Stimulated activated CD8-positive, alpha-beta memory T cell treated with anti-CD3 and anti-CD28 coated beads, Interleukin-15, amount 100 ng/mL, for 24 hours (primary cell): ENCODE results near the gene CGGBP1.

Source experiments
- DNase-seq: peaks from one replicate; pipeline ENCODE4 v3.0.0-alpha.2; 2020; ENCODE audit warnings: low read depth

CGGBP1 gene, protein sequence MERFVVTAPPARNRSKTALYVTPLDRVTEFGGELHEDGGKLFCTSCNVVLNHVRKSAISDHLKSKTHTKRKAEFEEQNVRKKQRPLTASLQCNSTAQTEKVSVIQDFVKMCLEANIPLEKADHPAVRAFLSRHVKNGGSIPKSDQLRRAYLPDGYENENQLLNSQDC

GRCh38 chr3:88058581-88059379, at the start of gene CGGBP1, which contains the start of gene ZNF654:
Gene CGGBP1 (minus strand): TSS chr3:88059005. CDS start chr3:88055976, 3,029 bp downstream.
Gene ZNF654 (plus strand): TSS chr3:88059255. CDS start chr3:88059320, 65 bp downstream.
- DNase-seq: peak; percentile 97

GRCh38 chr3:88105325-88105724, 46.5 kb upstream of the CGGBP1 start:
- DNase-seq: no peak

GRCh38 chr3:88101142-88101541, 42.3 kb upstream of the CGGBP1 start:
- DNase-seq: no peak

DNA sequence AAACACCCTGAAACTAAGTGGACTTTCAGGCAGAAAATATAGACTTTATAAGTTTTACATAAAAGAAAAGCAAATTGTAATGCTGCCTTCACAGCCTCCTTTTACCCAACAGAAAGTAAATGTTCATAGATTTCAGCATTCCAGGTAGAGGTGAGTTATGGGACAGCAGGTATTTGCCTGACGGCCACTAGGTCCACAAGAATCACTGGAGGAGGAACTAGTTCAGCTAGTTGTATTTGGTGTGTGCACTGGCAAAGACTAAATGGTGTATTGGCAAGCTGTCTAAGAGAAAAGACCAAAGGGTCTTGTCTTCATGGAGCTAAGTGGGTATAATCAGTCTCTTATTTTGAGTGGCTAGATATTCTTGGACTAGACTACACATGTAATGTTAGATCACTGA, 34.5 kb upstream of the CGGBP1 start:
- DNase-seq: no peak

DNA sequence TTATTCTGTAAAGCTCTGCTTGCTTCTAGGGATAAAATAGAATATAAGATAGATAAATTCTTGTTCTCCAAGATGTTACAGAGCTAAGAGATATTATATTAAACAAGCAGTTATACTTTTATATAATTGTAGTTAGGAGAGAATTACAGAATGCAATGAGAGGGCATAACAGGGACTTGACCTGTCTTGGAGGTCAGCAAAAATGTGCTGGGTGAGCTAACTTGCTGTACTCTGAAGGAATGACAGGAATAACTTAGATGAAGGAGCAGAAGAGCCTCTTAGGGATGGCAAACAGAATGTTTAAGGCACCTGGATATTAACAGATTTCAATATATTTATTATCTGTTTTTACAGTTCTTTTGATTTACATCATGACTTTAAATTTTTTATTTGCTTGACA, 33.5 kb upstream of the CGGBP1 start:
- no peak for DNase-seq

DNA sequence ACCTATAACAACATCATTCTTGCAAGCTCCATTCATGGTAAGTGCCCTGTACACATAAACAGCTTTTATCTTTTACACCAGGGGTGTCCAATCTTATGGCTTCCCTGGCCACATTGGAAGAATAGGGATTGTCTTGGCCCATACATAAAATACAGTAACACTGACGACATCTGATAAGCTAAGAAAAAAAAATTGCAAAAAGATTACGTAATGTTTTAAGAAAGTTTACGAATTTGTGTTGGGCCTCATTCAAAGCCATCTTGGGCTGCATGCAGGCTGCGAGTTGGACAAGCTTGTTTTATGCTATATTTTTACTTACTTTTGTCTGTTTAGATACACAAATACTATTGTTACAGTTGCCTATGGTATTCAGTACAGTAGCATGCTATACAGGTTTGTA, 31.9 kb upstream of the CGGBP1 start:
- no peak for DNase-seq

- no peak for DNase-seq
Measured at GRCh38 chr3:88084097-88084501, 25.3 kb upstream of the CGGBP1 start.

DNA sequence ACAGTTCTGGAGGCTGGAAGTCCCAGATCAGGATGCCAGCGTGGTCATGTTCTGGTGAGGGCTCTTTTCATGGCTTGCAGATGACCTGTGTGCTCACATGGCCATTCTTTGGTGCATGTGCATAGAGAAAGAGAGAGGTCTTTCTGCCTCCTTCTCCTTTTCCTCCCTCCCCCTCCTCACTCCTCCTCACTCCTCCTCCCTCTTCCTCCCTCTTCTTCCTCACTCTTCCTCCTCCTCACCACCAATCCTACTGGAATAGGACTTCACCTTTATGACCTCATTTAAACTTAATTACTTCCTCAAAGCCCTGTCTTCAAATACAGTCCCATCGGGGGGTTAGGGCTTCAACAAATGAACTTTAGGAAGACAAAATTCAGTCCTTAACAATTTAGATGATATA, 24.0 kb upstream of the CGGBP1 start:
- no peak for DNase-seq

DNA sequence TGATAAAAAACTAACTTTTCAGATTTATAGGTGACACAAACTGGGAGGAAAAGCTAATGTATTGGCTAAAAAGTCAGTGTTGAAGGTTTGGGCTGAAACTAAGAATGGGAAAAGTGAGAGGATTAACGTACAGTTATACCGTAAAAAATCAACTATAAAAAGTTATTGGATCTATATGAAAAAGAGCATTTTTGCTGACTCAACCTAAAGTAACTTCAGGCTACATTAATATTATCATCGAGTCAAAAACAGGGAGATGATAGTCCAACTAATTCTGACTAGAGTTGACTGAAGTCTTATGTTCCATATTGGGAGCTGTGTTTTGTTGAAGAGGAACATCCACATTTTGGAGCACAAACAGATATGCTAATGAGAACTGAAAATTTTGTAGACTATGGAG, 20.1 kb upstream of the CGGBP1 start:
- no peak for DNase-seq

DNA sequence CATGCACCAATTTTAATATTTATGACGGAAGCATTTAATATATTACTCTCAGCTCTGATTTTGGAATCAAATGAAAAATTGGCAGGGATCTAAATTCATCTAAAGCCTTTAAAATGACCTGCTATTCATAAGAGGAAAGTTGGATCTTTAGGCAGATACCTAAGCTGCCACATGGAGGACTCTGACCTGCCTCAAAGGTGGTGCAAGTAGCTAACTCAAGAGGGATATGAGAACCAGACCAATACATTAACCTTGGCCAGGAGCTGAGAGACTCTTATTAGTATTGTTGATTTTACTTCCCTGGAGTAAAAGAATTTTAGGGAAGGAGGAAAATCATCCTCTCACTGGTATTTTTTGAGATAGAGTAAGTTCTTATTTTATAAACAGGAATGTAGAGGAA, 17.9 kb upstream of the CGGBP1 start:
- no peak for DNase-seq

GRCh38 chr3:88075497-88075896, 16.7 kb upstream of the CGGBP1 start:
- DNase-seq: no peak

DNA sequence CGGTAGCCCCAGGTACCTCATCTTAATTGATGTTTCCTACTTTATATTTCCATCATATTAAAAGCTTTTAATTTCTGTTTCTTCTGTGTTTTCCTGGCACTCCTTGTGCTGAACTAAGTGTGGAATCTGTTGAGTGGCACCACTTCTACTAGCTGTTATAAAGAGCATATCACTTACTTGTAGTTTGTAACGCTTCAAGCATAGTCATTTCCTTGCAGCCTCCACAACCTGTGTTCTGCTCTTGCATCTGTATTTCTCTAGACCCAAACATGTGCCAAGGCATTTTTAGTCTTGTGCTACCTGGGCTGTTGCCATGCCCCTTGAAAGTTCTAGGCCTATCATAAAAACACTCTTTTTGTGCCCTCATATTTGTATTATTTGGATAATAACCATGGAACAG, 16.3 kb upstream of the CGGBP1 start:
- no peak for DNase-seq

GRCh38 chr3:88061746-88062145, 2.9 kb upstream of the CGGBP1 start:
- no peak for DNase-seq

DNA sequence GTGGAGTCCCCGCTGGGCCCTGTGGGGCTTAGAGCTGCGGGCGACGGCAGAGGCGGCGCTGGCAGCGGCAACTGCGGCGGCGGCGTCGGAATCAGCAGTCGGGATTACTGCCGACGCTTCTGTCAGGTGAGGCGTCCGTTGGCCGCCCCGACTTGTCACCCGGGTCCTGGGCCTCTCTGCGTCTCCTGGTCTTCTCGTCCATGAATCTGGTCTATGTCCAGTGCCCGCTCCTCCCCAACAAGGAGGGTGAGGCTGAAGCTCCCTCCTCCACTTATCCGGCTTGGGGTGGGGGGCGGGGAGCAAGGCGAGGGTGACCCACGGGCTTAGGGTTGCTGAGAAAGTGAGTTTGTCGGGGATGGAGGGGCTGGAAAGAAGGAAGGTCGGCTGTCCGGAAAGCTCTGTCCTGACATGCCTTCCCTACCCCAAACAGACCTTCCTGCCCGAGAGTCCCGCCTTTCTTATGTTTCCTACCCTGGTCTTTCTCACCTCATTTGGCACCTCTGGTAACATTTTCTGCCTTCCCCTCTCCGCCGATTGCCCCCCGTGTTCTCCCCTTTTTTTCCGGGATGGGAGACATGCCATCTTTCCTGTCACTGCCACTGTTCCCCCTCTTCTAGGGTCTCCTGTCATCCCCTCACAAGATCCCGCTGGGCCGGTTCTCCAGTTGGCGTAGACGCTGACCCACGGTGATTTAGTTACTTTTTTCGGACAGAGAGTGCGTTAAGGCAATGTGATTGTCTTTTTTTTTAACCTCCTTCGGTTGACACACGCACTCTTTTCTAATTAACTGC, 770 bp upstream of the CGGBP1 start:
- peak; percentile 22 for DNase-seq

GRCh38 chr3:88058306-88058580, 562 bp downstream of the CGGBP1 start:
- no peak for DNase-seq

GRCh38 chr3:88057630-88058305, 1.0 kb downstream of the CGGBP1 start:
- no peak for DNase-seq

GRCh38 chr3:88046766-88047165, 12.0 kb downstream of the CGGBP1 start:
- no peak for DNase-seq

DNA sequence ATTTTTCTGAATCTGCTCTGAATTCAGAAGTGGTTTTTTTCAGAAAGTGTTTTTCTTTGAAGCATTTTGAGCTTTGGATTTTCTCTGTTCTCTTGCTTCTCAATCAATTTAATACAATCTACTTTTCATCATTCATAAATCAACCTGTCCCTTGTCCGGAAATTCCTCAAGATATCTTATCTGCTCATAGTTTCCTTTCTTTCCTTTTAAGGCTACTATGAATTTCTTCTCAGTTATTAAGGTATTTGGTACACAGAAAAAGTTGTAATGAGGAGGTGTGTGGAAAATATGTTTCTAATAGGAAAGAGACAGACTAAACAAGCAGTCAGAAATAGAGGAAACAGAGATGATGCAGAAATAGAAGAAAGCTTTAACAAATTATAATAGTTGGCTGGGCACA, 14.4 kb downstream of the CGGBP1 start:
- DNase-seq: no peak

DNA sequence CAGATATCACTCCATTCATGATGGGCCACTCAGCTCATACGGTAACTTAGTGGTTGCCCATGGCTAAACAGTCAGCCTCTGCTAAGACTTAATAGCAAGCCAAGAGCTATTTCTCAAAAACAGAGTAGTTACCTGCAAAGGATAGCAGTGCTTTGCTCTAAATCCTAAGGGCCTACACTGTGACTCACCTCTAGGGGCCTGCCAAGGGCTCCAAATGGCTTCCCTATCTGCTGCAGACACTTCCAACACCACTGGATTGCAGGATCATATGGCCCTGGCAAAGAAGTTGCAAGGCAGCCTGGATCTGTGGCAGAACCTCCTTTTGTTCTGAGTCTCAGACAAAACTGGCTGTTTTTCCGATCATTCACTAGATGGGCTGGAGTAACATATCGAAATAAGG, 17.8 kb downstream of the CGGBP1 start:
- DNase-seq: no peak

DNA sequence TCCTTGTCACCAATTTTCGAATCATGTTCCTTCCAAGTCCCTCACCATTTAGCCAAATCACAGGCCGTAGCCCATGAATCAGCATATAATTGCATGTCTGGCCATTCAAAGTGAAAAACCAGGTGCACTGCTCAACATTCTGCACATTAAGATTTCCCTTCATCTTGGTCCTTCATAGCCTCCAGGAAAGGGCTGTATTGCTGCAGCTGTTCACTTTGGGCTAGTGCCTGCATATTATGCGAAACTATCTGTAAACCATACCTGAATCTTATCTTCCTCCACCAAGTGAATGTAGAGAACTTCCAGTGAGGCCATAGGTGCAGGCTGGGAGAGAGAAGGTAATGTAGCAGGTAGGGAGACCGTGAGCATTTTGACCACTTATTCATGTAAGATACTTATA, 18.3 kb downstream of the CGGBP1 start:
- DNase-seq: no peak

GRCh38 chr3:88038566-88038965, 20.2 kb downstream of the CGGBP1 start:
- no peak for DNase-seq

DNA sequence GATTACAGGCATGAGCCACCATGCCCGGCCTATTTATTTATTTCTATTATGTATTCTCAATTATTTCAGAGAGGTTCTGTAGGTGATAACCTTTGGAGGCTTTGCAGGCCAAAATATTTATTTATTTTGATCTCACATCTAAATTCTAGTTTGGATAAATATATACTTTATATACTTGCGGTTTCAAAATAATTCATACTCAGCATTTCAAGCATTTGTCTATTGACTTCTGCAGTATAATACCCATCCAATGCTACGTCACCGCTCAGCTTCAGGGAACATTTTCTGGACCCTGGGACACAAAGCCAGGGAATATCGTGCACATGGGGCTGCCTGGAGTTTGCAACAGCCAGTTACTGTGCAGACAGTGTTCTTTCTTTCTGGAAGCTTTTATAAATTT, 22.6 kb downstream of the CGGBP1 start:
- DNase-seq: no peak
